ENCODE results near the gene ADAMTS5. TPM values are rescaled to one million over a fixed set of nuclear protein-coding genes. Genes with fewer than 3 reads are reported as not detected.

The ADAMTS5 gene
- polyA plus RNA-seq, 1 donor from 2014 or later: 1.6 TPM

GRCh38 chr21:26965040-26965906 is 1.6 kb downstream of the ADAMTS5 start:
- Histone ChIP-seq H3K4me3 (ENCODE audit: low read length) (peak overlapping the region; percentile 74), H3K9ac (ENCODE audit: low read length) (peak overlapping the region; percentile 68), H3K36me3 (ENCODE audit: insufficient read depth, low read length) (no peaks in the 10 kb centered on the region), H3K4me2 (ENCODE audit: low read length) (peak overlapping the region; percentile 71), H3F3A (ENCODE audit: insufficient read depth, low read length, poor library complexity, severe bottlenecking) (no peaks in the 10 kb centered on the region), H3K27me3 (ENCODE audit: insufficient read depth, low read depth, low read length) (peaks cover 40% of the 10 kb centered on the region), H4K20me1 (ENCODE audit: insufficient read depth) (no peaks in the 10 kb centered on the region), H3K79me2 (replicated peaks; ENCODE audit: insufficient read depth, low read length) (no peaks in the 10 kb centered on the region), H3K27ac (ENCODE audit: low read length) (no peak overlapping the region), H3K9me3 (ENCODE audit: low read length) (no peaks in the 10 kb centered on the region), H3K9me2 (ENCODE audit: insufficient read depth, low read length) (no peaks in the 10 kb centered on the region), H2AFZ (ENCODE audit: low read depth, low read length) (peak overlapping the region; percentile 37)
- TF ChIP-seq, protein P1, sequence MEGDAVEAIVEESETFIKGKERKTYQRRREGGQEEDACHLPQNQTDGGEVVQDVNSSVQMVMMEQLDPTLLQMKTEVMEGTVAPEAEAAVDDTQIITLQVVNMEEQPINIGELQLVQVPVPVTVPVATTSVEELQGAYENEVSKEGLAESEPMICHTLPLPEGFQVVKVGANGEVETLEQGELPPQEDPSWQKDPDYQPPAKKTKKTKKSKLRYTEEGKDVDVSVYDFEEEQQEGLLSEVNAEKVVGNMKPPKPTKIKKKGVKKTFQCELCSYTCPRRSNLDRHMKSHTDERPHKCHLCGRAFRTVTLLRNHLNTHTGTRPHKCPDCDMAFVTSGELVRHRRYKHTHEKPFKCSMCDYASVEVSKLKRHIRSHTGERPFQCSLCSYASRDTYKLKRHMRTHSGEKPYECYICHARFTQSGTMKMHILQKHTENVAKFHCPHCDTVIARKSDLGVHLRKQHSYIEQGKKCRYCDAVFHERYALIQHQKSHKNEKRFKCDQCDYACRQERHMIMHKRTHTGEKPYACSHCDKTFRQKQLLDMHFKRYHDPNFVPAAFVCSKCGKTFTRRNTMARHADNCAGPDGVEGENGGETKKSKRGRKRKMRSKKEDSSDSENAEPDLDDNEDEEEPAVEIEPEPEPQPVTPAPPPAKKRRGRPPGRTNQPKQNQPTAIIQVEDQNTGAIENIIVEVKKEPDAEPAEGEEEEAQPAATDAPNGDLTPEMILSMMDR (IDR thresholded peaks at IDR 0.05; ENCODE audit: poor library complexity, severe bottlenecking): peak; percentile 35
- TF ChIP-seq TAF1 (IDR thresholded peaks at IDR 0.05; ENCODE audit: low read depth): no peak
- TF ChIP-seq EZH2 (IDR thresholded peaks at IDR 0.05; ENCODE audit: borderline replicate concordance, insufficient read depth, low read length, poor library complexity, severe bottlenecking): no peak

DNA sequence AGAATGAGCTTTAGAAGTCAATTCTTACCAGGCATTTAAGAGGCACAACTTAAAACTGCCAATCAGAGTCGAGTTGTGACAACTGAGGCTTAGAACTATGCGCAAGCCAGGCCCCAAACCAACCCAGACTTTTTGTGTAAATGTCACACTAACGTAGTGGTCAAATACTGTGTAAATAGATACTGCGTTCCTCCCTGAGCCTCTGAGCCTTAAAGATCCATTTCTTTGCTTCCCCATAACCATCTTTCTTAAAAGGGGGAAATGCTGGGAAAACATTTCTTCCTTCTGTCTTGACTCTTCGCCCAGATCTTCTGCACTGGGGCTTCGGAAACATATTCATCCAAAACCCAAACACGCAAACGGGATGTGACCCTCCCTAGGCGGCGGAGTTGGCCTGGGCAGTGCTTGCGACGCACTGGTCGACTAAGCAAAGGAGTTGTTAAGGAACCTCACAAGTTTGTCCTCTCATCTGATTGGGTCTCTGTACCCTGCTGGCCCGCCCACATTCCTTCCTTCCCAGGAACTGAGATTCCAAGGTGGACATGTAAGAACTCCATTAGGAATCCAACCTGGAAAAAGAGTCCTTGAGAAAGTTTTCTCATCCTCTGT is 2.6 kb downstream of the ADAMTS5 start:
- no peaks in the 10 kb centered on the region for H4K20me1 ChIP-seq (ENCODE audit: insufficient read depth)
- H3K4me3 ChIP-seq (ENCODE audit: low read length): peak overlapping the region; percentile 74
- H3K9me3 ChIP-seq (ENCODE audit: low read length): no peaks in the 10 kb centered on the region
- H3F3A ChIP-seq (ENCODE audit: insufficient read depth, low read length, poor library complexity, severe bottlenecking): no peaks in the 10 kb centered on the region
- H3K79me2 ChIP-seq (replicated peaks; ENCODE audit: insufficient read depth, low read length): no peaks in the 10 kb centered on the region
- TF ChIP-seq TAF1 (IDR thresholded peaks at IDR 0.05; ENCODE audit: low read depth) (no peak), RAD21 (conservative IDR thresholded peaks at IDR 0.05) (no peak), POLR2AphosphoS5 (IDR thresholded peaks at IDR 0.05) (no peak), EZH2 (IDR thresholded peaks at IDR 0.05; ENCODE audit: borderline replicate concordance, insufficient read depth, low read length, poor library complexity, severe bottlenecking) (no peak), EP300 (conservative IDR thresholded peaks at IDR 0.05; ENCODE audit: poor library complexity, severe bottlenecking) (no peak)
- TF ChIP-seq, protein P1 (IDR thresholded peaks at IDR 0.05; ENCODE audit: poor library complexity, severe bottlenecking): no peak
- TF ChIP-seq, protein P2, sequence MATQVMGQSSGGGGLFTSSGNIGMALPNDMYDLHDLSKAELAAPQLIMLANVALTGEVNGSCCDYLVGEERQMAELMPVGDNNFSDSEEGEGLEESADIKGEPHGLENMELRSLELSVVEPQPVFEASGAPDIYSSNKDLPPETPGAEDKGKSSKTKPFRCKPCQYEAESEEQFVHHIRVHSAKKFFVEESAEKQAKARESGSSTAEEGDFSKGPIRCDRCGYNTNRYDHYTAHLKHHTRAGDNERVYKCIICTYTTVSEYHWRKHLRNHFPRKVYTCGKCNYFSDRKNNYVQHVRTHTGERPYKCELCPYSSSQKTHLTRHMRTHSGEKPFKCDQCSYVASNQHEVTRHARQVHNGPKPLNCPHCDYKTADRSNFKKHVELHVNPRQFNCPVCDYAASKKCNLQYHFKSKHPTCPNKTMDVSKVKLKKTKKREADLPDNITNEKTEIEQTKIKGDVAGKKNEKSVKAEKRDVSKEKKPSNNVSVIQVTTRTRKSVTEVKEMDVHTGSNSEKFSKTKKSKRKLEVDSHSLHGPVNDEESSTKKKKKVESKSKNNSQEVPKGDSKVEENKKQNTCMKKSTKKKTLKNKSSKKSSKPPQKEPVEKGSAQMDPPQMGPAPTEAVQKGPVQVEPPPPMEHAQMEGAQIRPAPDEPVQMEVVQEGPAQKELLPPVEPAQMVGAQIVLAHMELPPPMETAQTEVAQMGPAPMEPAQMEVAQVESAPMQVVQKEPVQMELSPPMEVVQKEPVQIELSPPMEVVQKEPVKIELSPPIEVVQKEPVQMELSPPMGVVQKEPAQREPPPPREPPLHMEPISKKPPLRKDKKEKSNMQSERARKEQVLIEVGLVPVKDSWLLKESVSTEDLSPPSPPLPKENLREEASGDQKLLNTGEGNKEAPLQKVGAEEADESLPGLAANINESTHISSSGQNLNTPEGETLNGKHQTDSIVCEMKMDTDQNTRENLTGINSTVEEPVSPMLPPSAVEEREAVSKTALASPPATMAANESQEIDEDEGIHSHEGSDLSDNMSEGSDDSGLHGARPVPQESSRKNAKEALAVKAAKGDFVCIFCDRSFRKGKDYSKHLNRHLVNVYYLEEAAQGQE (IDR thresholded peaks at IDR 0.05; ENCODE audit: borderline replicate concordance): no peak
- H3K4me2 ChIP-seq (ENCODE audit: low read length): no peak overlapping the region
- H3K36me3 ChIP-seq (ENCODE audit: insufficient read depth, low read length): no peaks in the 10 kb centered on the region
- H3K9me2 ChIP-seq (ENCODE audit: insufficient read depth, low read length): no peaks in the 10 kb centered on the region
- H3K27ac ChIP-seq (ENCODE audit: low read length): no peak overlapping the region
- no peak overlapping the region for H2AFZ ChIP-seq (ENCODE audit: low read depth, low read length)
- H3K9ac ChIP-seq (ENCODE audit: low read length): no peak overlapping the region
- peaks cover 40% of the 10 kb centered on the region for H3K27me3 ChIP-seq (ENCODE audit: insufficient read depth, low read depth, low read length)

Measured in neural cell (in vitro differentiated cells).